Measurements from ENCODE around the gene SSTR3. TPM values are rescaled to one million over a fixed set of nuclear protein-coding genes. Genes with fewer than 3 reads are reported as not detected.

SSTR3 gene
- total and polyA plus RNA-seq, 4 experiments from 2014 or later: 0.50 to 9.3 (median 4.8) TPM

DNA sequence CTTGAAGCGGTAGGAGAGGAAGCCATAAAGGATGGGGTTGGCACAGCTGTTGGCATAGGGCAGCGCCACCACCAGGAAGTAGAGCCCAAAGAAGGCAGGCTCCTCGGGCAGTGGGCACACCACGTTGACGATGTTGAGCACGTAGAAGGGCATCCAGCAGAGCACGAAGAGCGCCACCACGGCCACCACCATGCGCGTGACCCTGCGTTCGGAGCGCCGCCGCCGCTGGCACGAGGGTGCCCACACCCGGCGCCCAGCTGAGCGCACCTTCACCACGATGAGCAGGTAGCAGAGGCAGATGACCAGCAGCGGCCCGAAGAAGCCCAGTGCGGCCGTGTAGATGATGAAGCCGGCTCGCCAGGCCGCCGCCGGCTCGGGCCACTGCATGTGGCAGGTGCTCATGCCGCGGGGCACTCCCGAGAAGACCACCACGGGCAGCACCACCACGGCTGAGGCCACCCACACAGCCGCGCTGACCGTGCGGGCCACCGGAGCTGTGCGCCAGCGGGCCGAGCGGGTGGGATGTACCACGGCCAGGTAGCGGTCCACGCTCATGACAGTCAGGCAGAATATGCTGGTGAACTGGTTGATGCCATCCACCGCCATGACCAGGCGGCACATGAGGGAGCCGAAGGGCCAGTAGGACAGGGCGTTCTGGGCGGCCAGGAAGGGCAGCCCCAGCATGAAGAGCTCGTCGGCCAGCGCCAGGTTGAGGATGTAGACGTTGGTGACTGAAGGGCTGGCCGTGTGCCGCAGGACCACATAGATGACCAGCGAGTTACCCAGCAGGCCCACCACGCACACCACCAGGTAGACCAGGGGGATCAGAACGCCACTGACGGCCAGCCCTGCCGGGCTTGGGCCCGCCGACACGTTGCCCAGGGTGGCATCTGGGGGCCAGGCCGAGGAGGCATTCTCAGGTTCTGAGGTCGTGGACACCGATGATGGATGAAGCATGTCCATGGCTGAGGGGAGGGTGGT lies 5.1 kb downstream of the SSTR3 start:
- H3K4me3 ChIP-seq (ENCODE audit: low read length in 2 of 2): no peak overlapping the region
- H3K36me3 Mint-ChIP-seq: no peaks in the 10 kb centered on the region
- H3K27me3 Mint-ChIP-seq: no peaks in the 10 kb centered on the region
- no peak for DNase-seq
- H3K4me3 Mint-ChIP-seq: no peak overlapping the region
- H3K9me3 ChIP-seq (ENCODE audit: control insufficient read depth in 1 of 2, low read length in 2 of 2): no peaks in the 10 kb centered on the region
- peaks cover 8 to 17% (median 11%) of the 10 kb centered on the region in 4 donors for H3K4me1 Mint-ChIP-seq
- H3K27ac ChIP-seq (ENCODE audit: low read depth, low read length): no peak overlapping the region
- H3K4me1 ChIP-seq (ENCODE audit: insufficient read depth, low read length): peaks cover 14% of the 10 kb centered on the region
- CTCF ChIA-PET (ENCODE audit: partially characterized antibody): interaction anchor here (1.7 kb wide), 1 partner anchor 53 kb away, joined by 9 read pairs; no protein-coding TSS in a partner anchor
- POLR2A ChIA-PET (ENCODE audit: partially characterized antibody): interaction anchor here (3.0 to 4.4 kb wide), 2 partner anchors 8 to 11 kb away, joined by 18 to 22 read pairs; no protein-coding TSS in a partner anchor
- H3K9me3 Mint-ChIP-seq: no peaks in the 10 kb centered on the region
- H3K27me3 ChIP-seq (ENCODE audit: insufficient read depth, low read length): no peaks in the 10 kb centered on the region
- H3K27ac Mint-ChIP-seq: no peak overlapping the region
- H3K36me3 ChIP-seq (ENCODE audit: insufficient read depth, low read length): no peaks in the 10 kb centered on the region
- intact Hi-C loops (cut with micrococcal nuclease): no loop called here

- H3K36me3 Mint-ChIP-seq: no peaks in the 10 kb centered on the region
- H3K27ac Mint-ChIP-seq: peak overlapping the region in 4 of 7 donors; percentile 6 to 72 (median 54)
- Histone ChIP-seq H3K27ac (ENCODE audit: low read depth, low read length) (no peak overlapping the region), H3K4me1 (ENCODE audit: insufficient read depth, low read length) (peaks cover 14% of the 10 kb centered on the region), H3K27me3 (ENCODE audit: insufficient read depth, low read length) (no peaks in the 10 kb centered on the region), H3K9me3 (ENCODE audit: control insufficient read depth in 1 of 2, low read length in 2 of 2) (no peaks in the 10 kb centered on the region), H3K36me3 (ENCODE audit: insufficient read depth, low read length) (no peaks in the 10 kb centered on the region), H3K4me3 (ENCODE audit: low read length in 2 of 2) (no peak overlapping the region)
- POLR2A ChIA-PET (ENCODE audit: partially characterized antibody): interaction anchor here (1.2 to 3.0 kb wide), 2 partner anchors 12 to 38 kb away, joined by 3 to 18 read pairs; partner anchors contain the start of gene RAC2
- intact Hi-C loops (cut with micrococcal nuclease): no loop called here
- H3K9me3 Mint-ChIP-seq: no peaks in the 10 kb centered on the region
- CTCF ChIA-PET (ENCODE audit: partially characterized antibody): interaction anchor here (1.4 to 1.7 kb wide), 2 partner anchors 54 kb away, joined by 6 to 9 read pairs; no protein-coding TSS in a partner anchor
- H3K27me3 Mint-ChIP-seq: no peaks in the 10 kb centered on the region
- H3K4me1 Mint-ChIP-seq: peaks cover 8 to 17% (median 11%) of the 10 kb centered on the region in 4 donors
- no peak for DNase-seq
- H3K4me3 Mint-ChIP-seq: no peak overlapping the region
Observed at GRCh38 chr22:37206118-37206840, 6.0 kb downstream of the SSTR3 start.

DNA sequence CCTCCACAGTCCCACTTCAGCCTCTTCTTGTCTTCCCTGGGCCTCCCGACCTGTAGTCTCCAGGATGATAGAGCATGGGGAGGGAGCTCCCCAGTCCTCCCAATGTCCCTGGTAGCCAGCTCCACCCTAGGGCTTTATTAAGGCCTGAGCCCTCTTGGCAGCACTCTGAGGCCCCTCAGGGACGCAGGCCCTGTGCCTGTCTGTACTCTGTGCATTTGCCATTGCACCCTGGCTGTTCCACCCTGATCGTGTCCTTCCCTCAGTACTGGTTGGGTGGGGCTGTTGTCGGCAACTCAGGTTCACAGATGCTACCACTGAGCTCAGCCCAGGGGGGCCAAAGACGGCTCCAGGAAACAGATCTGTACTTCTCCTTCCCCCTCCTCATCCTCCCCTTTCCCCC lies 7.2 kb downstream of the SSTR3 start:
- H3K27ac Mint-ChIP-seq: peak overlapping the region in 2 of 7 donors; percentile 52 to 66
- peaks cover 8 to 21% (median 12%) of the 10 kb centered on the region in 4 donors for H3K4me1 Mint-ChIP-seq
- H3K36me3 ChIP-seq (ENCODE audit: insufficient read depth, low read length): no peaks in the 10 kb centered on the region
- H3K27ac ChIP-seq (ENCODE audit: low read depth, low read length): no peak overlapping the region
- H3K4me3 Mint-ChIP-seq: no peak overlapping the region
- CTCF ChIA-PET (ENCODE audit: partially characterized antibody): interaction anchor here (1.4 kb wide), 1 partner anchor 55 kb away, joined by 6 read pairs; no protein-coding TSS in a partner anchor
- H3K4me3 ChIP-seq (ENCODE audit: low read length in 2 of 2): no peak overlapping the region
- no peaks in the 10 kb centered on the region for H3K9me3 ChIP-seq (ENCODE audit: control insufficient read depth in 1 of 2, low read length in 2 of 2)
- H3K27me3 Mint-ChIP-seq: no peaks in the 10 kb centered on the region
- H3K4me1 ChIP-seq (ENCODE audit: insufficient read depth, low read length): peaks cover 15% of the 10 kb centered on the region
- no peaks in the 10 kb centered on the region for H3K9me3 Mint-ChIP-seq
- no peak for DNase-seq
- H3K36me3 Mint-ChIP-seq: no peaks in the 10 kb centered on the region
- H3K27me3 ChIP-seq (ENCODE audit: insufficient read depth, low read length): no peaks in the 10 kb centered on the region
- intact Hi-C loops (cut with micrococcal nuclease): no loop called here
- POLR2A ChIA-PET (ENCODE audit: partially characterized antibody): interaction anchor here (0.9 to 3.0 kb wide), 7 partner anchors 9 to 55 kb away, joined by 3 to 18 read pairs (median 3); partner anchors contain the start of genes IL2RB and RAC2

DNA sequence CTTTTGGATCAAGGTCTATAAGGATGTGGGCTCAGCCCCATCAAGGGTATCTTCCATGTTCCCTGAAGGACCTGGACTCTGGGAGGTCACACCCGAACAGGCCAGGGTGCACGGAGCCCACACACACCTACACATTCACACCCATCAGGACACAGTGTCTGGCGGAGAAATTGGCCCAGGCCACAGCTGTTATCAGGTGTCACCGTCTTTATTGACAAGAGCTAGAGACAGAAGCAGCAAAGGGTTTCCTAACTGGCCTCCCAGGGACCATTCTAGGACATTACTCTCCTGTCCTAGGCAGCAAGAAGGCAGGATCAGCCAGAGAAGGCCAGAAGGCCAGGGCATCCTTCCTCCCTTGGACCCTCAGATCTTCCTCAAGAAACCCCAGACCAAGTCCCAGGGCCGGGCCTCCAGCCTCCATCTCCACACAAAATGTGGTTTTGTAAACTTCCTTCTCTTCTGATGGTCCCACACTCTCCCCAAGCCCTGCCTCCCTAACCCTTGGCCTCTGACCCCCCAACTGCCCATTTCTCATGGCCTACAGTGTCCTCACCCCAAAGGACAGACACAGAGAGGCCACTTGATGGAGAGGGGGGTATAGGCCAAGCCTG lies 8.1 kb downstream of the SSTR3 start:
- Histone ChIP-seq H3K9me3 (ENCODE audit: control insufficient read depth in 1 of 2, low read length in 2 of 2) (no peaks in the 10 kb centered on the region), H3K27ac (ENCODE audit: low read depth, low read length) (no peak overlapping the region), H3K36me3 (ENCODE audit: insufficient read depth, low read length) (no peaks in the 10 kb centered on the region), H3K4me1 (ENCODE audit: insufficient read depth, low read length) (peaks cover 21% of the 10 kb centered on the region), H3K27me3 (ENCODE audit: insufficient read depth, low read length) (no peaks in the 10 kb centered on the region), H3K4me3 (ENCODE audit: low read length in 2 of 2) (no peak overlapping the region)
- peak overlapping the region in 2 of 7 donors; percentile 26 to 35 for H3K27ac Mint-ChIP-seq
- DNase-seq: no peak
- POLR2A ChIA-PET (ENCODE audit: partially characterized antibody): interaction anchor here (0.9 to 2.0 kb wide), 4 partner anchors 25 to 54 kb away, joined by 3 to 5 read pairs (median 4); partner anchors contain the start of gene IL2RB
- CTCF ChIA-PET (ENCODE audit: partially characterized antibody): no interaction called here
- H3K4me3 Mint-ChIP-seq: no peak overlapping the region
- peaks cover 8 to 26% (median 16%) of the 10 kb centered on the region in 4 donors for H3K4me1 Mint-ChIP-seq
- intact Hi-C loops (cut with micrococcal nuclease): no loop called here
- H3K36me3 Mint-ChIP-seq: no peaks in the 10 kb centered on the region
- no peaks in the 10 kb centered on the region for H3K9me3 Mint-ChIP-seq
- no peaks in the 10 kb centered on the region for H3K27me3 Mint-ChIP-seq

GRCh38 chr22:37203354-37204044 lies 8.8 kb downstream of the SSTR3 start:
- Mint-ChIP-seq H3K36me3 (no peaks in the 10 kb centered on the region), H3K27me3 (no peaks in the 10 kb centered on the region), H3K27ac (peak overlapping the region in 1 of 7 donors; percentile 24), H3K9me3 (no peaks in the 10 kb centered on the region), H3K4me3 (no peak overlapping the region), H3K4me1 (peaks cover 6 to 20% (median 13%) of the 10 kb centered on the region in 4 donors)
- Histone ChIP-seq H3K4me1 (ENCODE audit: insufficient read depth, low read length) (peaks cover 21% of the 10 kb centered on the region), H3K4me3 (ENCODE audit: low read length in 2 of 2) (no peak overlapping the region), H3K27me3 (ENCODE audit: insufficient read depth, low read length) (no peaks in the 10 kb centered on the region), H3K9me3 (ENCODE audit: control insufficient read depth in 1 of 2, low read length in 2 of 2) (no peaks in the 10 kb centered on the region), H3K27ac (ENCODE audit: low read depth, low read length) (no peak overlapping the region), H3K36me3 (ENCODE audit: insufficient read depth, low read length) (no peaks in the 10 kb centered on the region)
- intact Hi-C loops (cut with micrococcal nuclease): no loop called here
- DNase-seq: no peak
- POLR2A ChIA-PET (ENCODE audit: partially characterized antibody): interaction anchor here (2.0 to 7.6 kb wide), 2 partner anchors 16 to 35 kb away, joined by 5 to 125 read pairs; no protein-coding TSS in a partner anchor
- CTCF ChIA-PET (ENCODE audit: partially characterized antibody): interaction anchor here (6.7 kb wide), 1 partner anchor 57 kb away, joined by 86 read pairs; no protein-coding TSS in a partner anchor

DNA sequence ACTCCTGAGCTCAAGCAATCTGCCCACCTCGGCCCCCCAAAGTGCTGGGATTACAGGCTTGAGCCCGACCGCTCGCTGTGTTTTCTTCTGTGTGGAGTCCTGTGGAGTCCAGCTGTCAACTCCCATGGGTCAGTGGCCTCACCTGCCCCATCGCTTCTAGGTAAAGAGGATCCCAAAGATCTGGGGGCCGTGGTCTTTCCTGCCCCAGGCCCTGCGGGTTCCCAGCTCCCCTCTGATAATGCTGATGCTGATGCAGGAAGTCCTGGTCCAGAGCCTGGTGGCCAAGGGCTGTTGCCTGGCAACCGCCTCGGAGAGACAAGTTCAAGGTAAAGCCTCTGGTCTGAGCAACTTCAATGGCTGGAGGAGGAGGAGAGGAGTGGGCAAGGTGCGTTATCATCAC lies 9.6 kb downstream of the SSTR3 start:
- H3K4me3 Mint-ChIP-seq: no peak overlapping the region
- Histone ChIP-seq H3K27ac (ENCODE audit: low read depth, low read length) (no peak overlapping the region), H3K9me3 (ENCODE audit: control insufficient read depth in 1 of 2, low read length in 2 of 2) (no peaks in the 10 kb centered on the region), H3K27me3 (ENCODE audit: insufficient read depth, low read length) (no peaks in the 10 kb centered on the region), H3K36me3 (ENCODE audit: insufficient read depth, low read length) (no peaks in the 10 kb centered on the region), H3K4me1 (ENCODE audit: insufficient read depth, low read length) (peaks cover 20% of the 10 kb centered on the region), H3K4me3 (ENCODE audit: low read length in 2 of 2) (no peak overlapping the region)
- ChIA-PET POLR2A (ENCODE audit: partially characterized antibody) (interaction anchor here (0.7 to 7.6 kb wide), 2 partner anchors 16 to 39 kb away, joined by 4 to 125 read pairs; no protein-coding TSS in a partner anchor), CTCF (ENCODE audit: partially characterized antibody) (interaction anchor here (0.7 to 6.7 kb wide), 5 partner anchors 15 to 58 kb away, joined by 3 to 86 read pairs (median 3); no protein-coding TSS in a partner anchor)
- intact Hi-C loops (cut with micrococcal nuclease): no loop called here
- peaks cover 7 to 22% (median 16%) of the 10 kb centered on the region in 4 donors for H3K4me1 Mint-ChIP-seq
- peaks cover 0 to 3% of the 10 kb centered on the region in 2 donors for H3K36me3 Mint-ChIP-seq
- H3K27me3 Mint-ChIP-seq: no peaks in the 10 kb centered on the region
- peak overlapping the region in 2 of 7 donors; percentile 9 to 76 for H3K27ac Mint-ChIP-seq
- H3K9me3 Mint-ChIP-seq: no peaks in the 10 kb centered on the region
- DNase-seq: no peak

All from CD4-positive, alpha-beta memory T cell (primary cell).